Effector memory CD8-positive, alpha-beta T cell (primary cell): ENCODE data around the gene GPC6.

ENCODE experiments used
- ATAC-seq: fragments of 150-1000 bp; cut with Tn5 transposase; replicated peaks from 2 replicates; pipeline ENCODE4 v1.10.0; 2021; ENCODE audit warnings: mild to moderate bottlenecking, moderate library complexity
- DNase-seq, 3 experiments: peaks; one replicate each; pipeline ENCODE4 v3.0.0; 2021
- H3K27ac Mint-ChIP-seq, 2 donors: one replicate each; pipeline ENCODE4 v1.8.0; 2022; ENCODE audit warnings: mild to moderate bottlenecking in 2 of 2, mixed read lengths in 2 of 2, moderate library complexity in 2 of 2
- H3K27me3 Mint-ChIP-seq, 2 donors: one replicate each; pipeline ENCODE4 v1.8.0; 2022; ENCODE audit warnings: mixed read lengths in 2 of 2
- H3K36me3 Mint-ChIP-seq: one replicate; pipeline ENCODE4 v1.8.0; 2022; ENCODE audit warnings: mild to moderate bottlenecking, moderate library complexity, mixed read lengths; ENCODE audit not compliant: insufficient read depth
- H3K4me1 Mint-ChIP-seq, 2 donors: one replicate each; pipeline ENCODE4 v1.8.0; 2022; ENCODE audit warnings: low read depth in 2 of 2, mixed read lengths in 2 of 2
- H3K4me3 Mint-ChIP-seq, 2 donors: one replicate each; pipeline ENCODE4 v1.8.0; 2022; ENCODE audit warnings: mild to moderate bottlenecking in 2 of 2, mixed read lengths in 2 of 2, moderate library complexity in 2 of 2
- H3K9me3 Mint-ChIP-seq, 2 donors: one replicate each; pipeline ENCODE4 v1.8.0; 2022; ENCODE audit warnings: mixed read lengths in 2 of 2

The GPC6 gene

DNA sequence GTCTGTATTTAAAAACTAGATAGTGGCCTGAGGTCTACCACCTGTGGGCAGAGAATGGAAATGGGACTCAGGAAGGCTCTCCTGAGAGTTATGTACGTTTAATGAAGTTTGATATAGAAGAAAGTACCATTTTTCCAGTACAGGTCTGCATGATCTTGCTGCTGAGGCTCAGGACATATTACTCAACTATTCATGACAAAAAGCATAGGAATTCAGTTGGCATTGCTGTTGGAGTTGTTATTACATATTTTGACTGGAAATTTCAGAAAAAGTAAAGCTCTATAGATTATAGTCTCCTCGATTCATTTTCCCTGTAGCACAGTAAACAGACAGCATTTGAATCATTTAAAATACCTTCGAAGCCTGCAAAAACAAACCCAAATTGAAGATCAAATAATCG, 783.1 kb downstream of the GPC6 start:
- Mint-ChIP-seq H3K4me1 (no peaks in the 10 kb centered on the region), H3K4me3 (no peak overlapping the region), H3K36me3 (no peaks in the 10 kb centered on the region), H3K9me3 (no peaks in the 10 kb centered on the region), H3K27me3 (peaks cover 0 to 7% of the 10 kb centered on the region in 2 donors), H3K27ac (no peak overlapping the region)
- ATAC-seq, result no peak
- no peak for DNase-seq

GRCh38 chr13:94014461-94014860, 787.9 kb downstream of the GPC6 start:
- Mint-ChIP-seq H3K9me3 (no peaks in the 10 kb centered on the region), H3K4me3 (no peak overlapping the region), H3K36me3 (no peaks in the 10 kb centered on the region), H3K4me1 (no peaks in the 10 kb centered on the region), H3K27ac (no peak overlapping the region), H3K27me3 (peaks cover 14 to 26% of the 10 kb centered on the region in 2 donors)
- no peak for ATAC-seq
- no peak for DNase-seq

- H3K27ac Mint-ChIP-seq, result no peak overlapping the region
- no peak for ATAC-seq
Observed at GRCh38 chr13:94020426-94020825, 793.8 kb downstream of the GPC6 start.

GRCh38 chr13:94020833-94021232, 794.2 kb downstream of the GPC6 start:
- H3K27me3 Mint-ChIP-seq, result peaks cover 35 to 45% of the 10 kb centered on the region in 2 donors
- H3K27ac Mint-ChIP-seq, result no peak overlapping the region
- peaks cover 4% of the 10 kb centered on the region for H3K36me3 Mint-ChIP-seq
- no peak for DNase-seq
- no peaks in the 10 kb centered on the region for H3K9me3 Mint-ChIP-seq
- no peaks in the 10 kb centered on the region for H3K4me1 Mint-ChIP-seq
- ATAC-seq, result no peak
- no peak overlapping the region for H3K4me3 Mint-ChIP-seq

More at GRCh38 chr13:94020426-94020825, 793.8 kb downstream of the GPC6 start:
- H3K9me3 Mint-ChIP-seq, result no peaks in the 10 kb centered on the region
- no peak for DNase-seq
- peaks cover 35 to 45% of the 10 kb centered on the region in 2 donors for H3K27me3 Mint-ChIP-seq
- H3K4me1 Mint-ChIP-seq, result no peaks in the 10 kb centered on the region
- no peak overlapping the region for H3K4me3 Mint-ChIP-seq
- peaks cover 4% of the 10 kb centered on the region for H3K36me3 Mint-ChIP-seq

DNA sequence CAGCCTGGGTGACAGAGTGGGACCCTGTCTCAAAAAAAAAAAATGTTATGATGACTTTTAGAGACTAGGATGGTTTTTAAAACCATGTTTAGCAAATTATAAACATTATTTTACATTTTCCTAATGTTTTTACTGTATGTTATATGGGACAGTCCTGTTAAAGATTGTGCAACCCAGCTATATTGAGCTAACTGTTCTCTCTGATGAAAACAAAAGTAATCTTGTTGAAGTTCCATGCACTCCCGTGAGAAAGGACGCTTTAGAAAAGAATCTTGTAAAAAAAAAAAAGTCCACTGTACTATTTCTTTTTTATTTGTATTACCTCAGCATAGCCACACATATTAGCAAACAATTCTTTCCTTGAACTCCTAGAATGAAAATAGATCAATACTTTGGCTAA, 801.6 kb downstream of the GPC6 start:
- Mint-ChIP-seq H3K27ac (no peak overlapping the region), H3K36me3 (no peaks in the 10 kb centered on the region), H3K9me3 (no peaks in the 10 kb centered on the region), H3K4me3 (no peak overlapping the region), H3K4me1 (no peaks in the 10 kb centered on the region), H3K27me3 (peaks cover 0 to 15% of the 10 kb centered on the region in 2 donors)
- ATAC-seq (no peak), DNase-seq (no peak)

- DNase-seq (no peak), ATAC-seq (no peak)
- Mint-ChIP-seq H3K4me1 (no peaks in the 10 kb centered on the region), H3K27ac (no peak overlapping the region), H3K27me3 (peaks cover 0 to 15% of the 10 kb centered on the region in 2 donors), H3K9me3 (no peaks in the 10 kb centered on the region), H3K36me3 (no peaks in the 10 kb centered on the region), H3K4me3 (no peak overlapping the region)
Observed at GRCh38 chr13:94028650-94029049, 802.0 kb downstream of the GPC6 start.

DNA sequence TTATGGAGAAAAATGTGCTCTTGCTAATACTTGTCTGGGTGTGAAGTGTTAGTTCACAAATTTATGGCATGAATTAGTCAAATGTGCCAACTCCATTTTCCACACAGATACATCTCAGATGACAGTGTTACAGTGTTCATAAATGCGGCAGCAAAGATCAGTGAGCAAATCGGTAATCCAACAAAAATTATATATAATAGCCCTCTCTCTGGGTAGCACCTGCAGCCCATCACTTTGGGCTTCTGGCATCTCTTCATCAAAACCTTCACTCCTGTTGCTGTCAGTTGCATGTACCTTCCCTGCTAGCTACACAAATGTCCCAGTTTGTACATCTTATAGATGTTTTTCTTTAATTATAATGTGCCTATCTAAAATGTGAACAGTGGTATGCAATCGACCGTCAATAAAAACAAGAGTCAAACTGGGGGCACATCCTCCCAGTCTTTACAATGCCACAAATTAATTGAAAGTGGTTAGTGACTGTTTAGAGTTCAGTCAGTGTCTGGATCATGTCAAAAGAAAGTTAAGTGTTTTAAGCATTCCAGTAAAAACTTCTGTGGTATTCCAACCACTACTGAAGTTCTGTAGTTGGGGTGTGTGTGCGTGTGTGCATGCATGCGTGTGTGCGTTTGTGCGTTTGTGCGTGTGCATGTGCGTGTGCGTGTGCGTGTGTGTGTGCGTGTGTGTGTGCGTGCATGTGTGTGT, 804.0 kb downstream of the GPC6 start:
- Mint-ChIP-seq H3K27me3 (peaks cover 0 to 15% of the 10 kb centered on the region in 2 donors), H3K9me3 (no peaks in the 10 kb centered on the region), H3K4me3 (no peak overlapping the region), H3K4me1 (no peaks in the 10 kb centered on the region), H3K36me3 (no peaks in the 10 kb centered on the region), H3K27ac (no peak overlapping the region)
- DNase-seq (no peak), ATAC-seq (no peak)

DNA sequence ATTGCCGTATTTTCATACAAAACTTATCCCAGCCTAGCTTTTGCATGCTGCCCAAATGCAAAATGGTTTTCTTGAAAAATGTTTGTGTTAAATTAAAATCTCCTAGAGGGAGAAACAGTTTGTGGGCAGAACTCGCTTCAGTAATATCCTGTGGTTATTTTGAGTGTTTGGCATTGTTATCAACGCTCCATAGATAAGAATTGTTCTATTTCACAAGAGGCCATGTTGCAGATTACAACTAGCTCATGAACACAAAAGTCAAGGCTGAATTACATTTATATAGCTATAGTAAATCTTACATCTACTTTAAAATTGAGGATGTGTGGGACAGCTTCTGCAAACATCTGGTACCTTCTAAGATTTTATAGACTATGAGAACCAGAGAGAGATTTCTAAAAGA, 805.0 kb downstream of the GPC6 start:
- Mint-ChIP-seq H3K4me1 (no peaks in the 10 kb centered on the region), H3K27me3 (peaks cover 0 to 15% of the 10 kb centered on the region in 2 donors), H3K27ac (no peak overlapping the region), H3K36me3 (no peaks in the 10 kb centered on the region), H3K4me3 (no peak overlapping the region), H3K9me3 (no peaks in the 10 kb centered on the region)
- no peak for DNase-seq
- ATAC-seq, result no peak

DNA sequence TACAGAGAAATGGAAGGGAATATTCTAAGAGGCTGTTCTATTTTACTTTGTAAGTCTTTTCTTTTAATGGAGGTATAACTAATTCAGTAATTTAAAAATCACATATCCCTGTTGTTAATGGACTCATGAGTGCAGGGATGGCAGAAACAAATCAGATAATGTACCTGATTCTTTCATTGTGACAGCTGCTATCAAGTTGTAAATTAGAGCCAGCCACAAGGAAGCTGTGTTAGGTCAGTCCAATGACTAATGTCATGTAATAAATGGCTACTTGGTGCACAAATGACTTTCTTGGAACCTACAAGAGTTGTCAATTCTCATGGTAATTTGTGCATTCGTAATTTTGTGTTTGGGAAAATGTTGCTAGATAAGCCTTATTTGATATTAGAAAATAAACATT, 806.5 kb downstream of the GPC6 start:
- H3K27ac Mint-ChIP-seq, result no peak overlapping the region
- no peak for ATAC-seq
- no peaks in the 10 kb centered on the region for H3K36me3 Mint-ChIP-seq
- H3K4me1 Mint-ChIP-seq, result no peaks in the 10 kb centered on the region
- H3K4me3 Mint-ChIP-seq, result no peak overlapping the region
- peaks cover 0 to 15% of the 10 kb centered on the region in 2 donors for H3K27me3 Mint-ChIP-seq
- no peak for DNase-seq
- no peaks in the 10 kb centered on the region for H3K9me3 Mint-ChIP-seq

DNA sequence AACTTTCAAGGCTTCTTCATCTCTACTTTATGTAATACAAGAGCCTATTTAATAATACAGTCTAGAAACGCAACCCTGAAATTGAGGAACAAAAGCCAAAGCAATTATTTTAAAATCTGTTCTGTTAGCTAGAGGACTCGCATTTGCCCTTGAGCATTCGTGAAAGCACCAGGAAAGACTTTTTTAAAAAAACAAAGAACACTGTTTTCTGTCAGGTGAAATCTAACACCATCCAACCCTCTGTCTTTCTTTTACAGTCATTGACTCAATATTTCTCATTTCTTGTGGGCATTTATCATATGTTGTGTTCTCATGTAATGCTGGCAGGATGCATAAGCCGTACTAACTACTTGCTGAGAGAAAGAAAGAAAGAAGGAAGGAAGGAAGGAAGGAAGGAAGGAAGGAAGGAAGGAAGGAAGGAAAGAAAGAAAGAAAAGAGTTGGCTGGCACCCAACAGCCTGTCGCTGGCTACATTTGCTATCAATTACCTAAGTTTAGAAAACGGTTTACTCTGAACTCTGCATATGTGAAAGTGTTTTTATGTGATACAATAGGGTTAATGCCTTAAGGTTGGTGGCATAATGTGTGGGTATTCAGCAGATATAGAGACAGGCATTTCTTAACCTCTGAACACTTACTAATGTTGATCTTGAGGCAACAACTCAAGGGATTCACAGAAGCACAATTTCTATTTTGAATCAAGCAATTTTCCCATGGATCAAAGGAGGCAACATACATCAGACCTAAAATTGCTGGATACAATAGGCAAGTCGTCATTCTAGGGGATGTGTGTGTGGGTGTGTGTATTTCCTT, 807.4 kb downstream of the GPC6 start:
- no peaks in the 10 kb centered on the region for H3K36me3 Mint-ChIP-seq
- ATAC-seq (no peak), DNase-seq (no peak)
- no peak overlapping the region for H3K4me3 Mint-ChIP-seq
- H3K9me3 Mint-ChIP-seq, result no peaks in the 10 kb centered on the region
- no peak overlapping the region for H3K27ac Mint-ChIP-seq
- H3K27me3 Mint-ChIP-seq, result peaks cover 0 to 17% of the 10 kb centered on the region in 2 donors
- H3K4me1 Mint-ChIP-seq, result no peaks in the 10 kb centered on the region

DNA sequence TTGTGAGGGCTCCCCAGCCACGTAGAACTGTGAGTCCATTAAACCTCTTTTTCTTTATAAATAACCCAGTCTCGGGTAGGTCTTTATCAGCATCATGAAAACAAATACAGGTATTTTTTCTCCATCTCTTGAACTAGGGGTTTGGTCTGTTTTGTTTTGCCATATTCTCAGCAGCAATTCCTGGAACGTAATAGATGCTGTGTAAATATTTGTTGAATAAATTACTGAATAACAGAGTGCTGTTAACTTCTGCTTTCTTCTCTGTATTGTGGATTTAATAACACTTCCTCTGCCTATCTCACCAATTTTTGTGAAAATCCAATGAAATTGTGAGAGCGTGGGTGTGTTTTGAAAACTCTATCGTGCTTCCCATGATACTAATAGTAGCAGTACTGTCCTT, 823.4 kb downstream of the GPC6 start:
- DNase-seq (no peak), ATAC-seq (no peak)
- no peak overlapping the region for H3K27ac Mint-ChIP-seq
- no peaks in the 10 kb centered on the region for H3K9me3 Mint-ChIP-seq
- H3K36me3 Mint-ChIP-seq, result no peaks in the 10 kb centered on the region
- peaks cover 43 to 46% of the 10 kb centered on the region in 2 donors for H3K27me3 Mint-ChIP-seq
- no peaks in the 10 kb centered on the region for H3K4me1 Mint-ChIP-seq
- H3K4me3 Mint-ChIP-seq, result no peak overlapping the region

- ATAC-seq, result no peak
- Mint-ChIP-seq H3K27me3 (peaks cover 45 to 46% of the 10 kb centered on the region in 2 donors), H3K4me3 (no peak overlapping the region), H3K36me3 (no peaks in the 10 kb centered on the region), H3K4me1 (no peaks in the 10 kb centered on the region), H3K27ac (no peak overlapping the region), H3K9me3 (no peaks in the 10 kb centered on the region)
- no peak for DNase-seq
Observed at GRCh38 chr13:94050686-94051085, 824.1 kb downstream of the GPC6 start.

- Mint-ChIP-seq H3K27ac (no peak overlapping the region), H3K4me3 (no peak overlapping the region), H3K4me1 (no peaks in the 10 kb centered on the region), H3K27me3 (peaks cover 28 to 36% of the 10 kb centered on the region in 2 donors), H3K36me3 (no peaks in the 10 kb centered on the region), H3K9me3 (no peaks in the 10 kb centered on the region)
- DNase-seq (no peak), ATAC-seq (no peak)
Observed at GRCh38 chr13:94053986-94054593, 827.5 kb downstream of the GPC6 start.
